ENCODE data around the gene IL36B.

- TF ChIP-seq, protein P1, sequence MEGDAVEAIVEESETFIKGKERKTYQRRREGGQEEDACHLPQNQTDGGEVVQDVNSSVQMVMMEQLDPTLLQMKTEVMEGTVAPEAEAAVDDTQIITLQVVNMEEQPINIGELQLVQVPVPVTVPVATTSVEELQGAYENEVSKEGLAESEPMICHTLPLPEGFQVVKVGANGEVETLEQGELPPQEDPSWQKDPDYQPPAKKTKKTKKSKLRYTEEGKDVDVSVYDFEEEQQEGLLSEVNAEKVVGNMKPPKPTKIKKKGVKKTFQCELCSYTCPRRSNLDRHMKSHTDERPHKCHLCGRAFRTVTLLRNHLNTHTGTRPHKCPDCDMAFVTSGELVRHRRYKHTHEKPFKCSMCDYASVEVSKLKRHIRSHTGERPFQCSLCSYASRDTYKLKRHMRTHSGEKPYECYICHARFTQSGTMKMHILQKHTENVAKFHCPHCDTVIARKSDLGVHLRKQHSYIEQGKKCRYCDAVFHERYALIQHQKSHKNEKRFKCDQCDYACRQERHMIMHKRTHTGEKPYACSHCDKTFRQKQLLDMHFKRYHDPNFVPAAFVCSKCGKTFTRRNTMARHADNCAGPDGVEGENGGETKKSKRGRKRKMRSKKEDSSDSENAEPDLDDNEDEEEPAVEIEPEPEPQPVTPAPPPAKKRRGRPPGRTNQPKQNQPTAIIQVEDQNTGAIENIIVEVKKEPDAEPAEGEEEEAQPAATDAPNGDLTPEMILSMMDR (IDR thresholded peaks at IDR 0.05) = no peak
- TF ChIP-seq POLR2A (IDR thresholded peaks at IDR 0.05) = no peak
Measured at GRCh38 chr2:113093613-113093977, 40.9 kb upstream of the IL36B start.
